Frontal cortex (tissue), 4 donors: ENCODE results near the gene PDIA6. TPM values are rescaled to one million over a fixed set of nuclear protein-coding genes. Genes with fewer than 3 reads are reported as not detected.
"Not testable (repeated sequence)": the region's sequence is repeated elsewhere in the genome, so short reads cannot be mapped to it uniquely, and the experiment has no call there.

Experiments
- DNase-seq, 2 donors: peaks; one replicate each; pipeline ENCODE4 v3.0.0; 2012; ENCODE audit warnings: low spot score in 2 of 2
- FAIRE-seq: peaks from 2 replicates; lab custom pipeline; 2012; peaks lifted over from hg19 to GRCh38; lab: Jason Lieb, UNC
- total RNA-seq: library from RNA; depleted of rRNA; stranded (reverse); fragments of >200 nt; gene quantifications from one replicate; pipeline ENCODE4 v1.2.3, GENCODE V29; 2014
- donor health status: control.
- donor health status: control.
- donor health status: control.

PDIA6 gene
- total RNA-seq, 1 donor from 2014 or later = 124 TPM

DNA sequence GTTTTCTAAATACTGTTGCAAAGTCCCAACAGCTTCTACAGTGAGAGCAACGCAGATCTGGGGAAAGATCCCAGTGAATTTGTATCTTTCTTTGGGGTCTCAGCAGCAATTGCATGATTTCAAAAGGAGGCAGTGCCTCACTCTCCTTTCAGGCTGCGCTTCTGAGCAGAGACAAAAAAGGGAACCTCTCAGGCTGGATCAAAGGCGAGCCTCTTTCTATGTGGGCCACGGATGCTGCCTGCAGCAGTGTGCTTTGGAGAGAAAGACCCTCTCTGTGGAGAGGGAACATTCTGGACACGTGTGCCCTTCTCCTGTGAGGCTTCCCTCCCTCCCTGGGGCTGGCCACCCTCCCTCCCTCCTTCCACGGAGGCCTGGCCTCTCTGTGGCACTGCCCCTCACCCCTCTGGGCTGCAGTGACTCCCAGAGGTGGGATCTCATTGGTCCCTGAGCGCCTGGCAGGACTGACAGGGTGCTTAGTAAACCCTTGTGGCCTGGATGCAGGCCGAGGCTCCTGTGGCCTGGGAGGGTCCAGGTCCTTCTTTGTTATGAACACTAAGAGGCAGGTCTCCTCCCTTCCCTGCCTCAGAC, 21.6 kb upstream of the PDIA6 start:
- no peak for FAIRE-seq
- DNase-seq = no peak

DNA sequence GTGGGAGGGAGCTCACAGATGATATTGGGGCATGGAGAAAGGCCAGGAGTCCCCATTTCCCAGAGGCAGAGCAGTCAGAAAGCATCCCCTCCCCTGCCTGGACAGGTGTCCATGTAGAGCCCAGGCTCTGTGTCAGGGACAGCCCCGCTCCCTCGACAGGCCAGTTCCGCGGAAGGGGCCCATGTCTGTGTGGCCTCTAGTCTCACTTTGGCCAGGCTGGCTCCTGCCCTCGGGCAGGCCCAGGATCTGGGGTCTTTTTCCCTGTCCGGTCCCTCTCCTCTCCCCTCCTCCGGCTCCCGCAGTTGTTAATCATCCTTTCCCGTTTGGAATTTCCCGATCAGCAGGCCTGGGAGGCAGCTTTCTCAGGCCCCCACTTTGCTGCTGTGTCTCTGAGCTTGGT, 20.4 kb upstream of the PDIA6 start:
- no peak for DNase-seq
- FAIRE-seq = no peak

DNA sequence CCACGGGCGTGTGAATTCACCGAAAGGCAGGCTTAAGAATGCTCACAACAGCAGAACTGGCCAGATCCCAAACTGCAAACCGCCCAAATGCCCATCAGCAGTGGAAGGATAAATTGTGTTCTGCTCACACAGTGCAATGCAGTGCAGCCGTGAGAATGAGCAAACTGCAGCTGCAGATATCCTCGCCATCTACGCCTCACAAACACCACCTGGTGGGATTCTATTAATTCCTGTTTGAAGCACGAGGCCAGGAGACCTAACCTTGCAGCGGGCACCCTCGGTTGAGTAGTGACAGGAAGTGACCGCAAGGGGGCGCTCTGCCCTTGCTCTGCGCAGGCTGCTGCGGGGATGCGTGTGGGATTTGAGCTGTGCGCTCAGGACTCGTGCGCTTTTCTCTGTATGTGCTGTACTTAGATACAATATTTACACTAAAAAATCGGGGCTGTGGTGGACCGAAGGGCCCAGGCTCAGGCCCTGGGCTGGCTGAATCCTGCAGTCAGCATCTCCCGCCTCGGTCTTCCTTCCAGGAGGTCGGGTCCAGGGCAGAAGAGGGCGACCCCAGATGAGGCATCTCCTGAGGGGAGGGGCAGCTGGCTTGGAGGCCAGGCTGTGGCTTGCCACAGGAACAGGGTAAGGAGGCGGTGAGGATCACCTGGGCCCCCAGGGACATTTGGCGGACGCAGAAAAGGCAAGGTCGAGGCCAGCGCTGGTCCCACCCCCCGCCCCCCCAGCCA, 19.8 kb upstream of the PDIA6 start:
- no peak for FAIRE-seq

DNA sequence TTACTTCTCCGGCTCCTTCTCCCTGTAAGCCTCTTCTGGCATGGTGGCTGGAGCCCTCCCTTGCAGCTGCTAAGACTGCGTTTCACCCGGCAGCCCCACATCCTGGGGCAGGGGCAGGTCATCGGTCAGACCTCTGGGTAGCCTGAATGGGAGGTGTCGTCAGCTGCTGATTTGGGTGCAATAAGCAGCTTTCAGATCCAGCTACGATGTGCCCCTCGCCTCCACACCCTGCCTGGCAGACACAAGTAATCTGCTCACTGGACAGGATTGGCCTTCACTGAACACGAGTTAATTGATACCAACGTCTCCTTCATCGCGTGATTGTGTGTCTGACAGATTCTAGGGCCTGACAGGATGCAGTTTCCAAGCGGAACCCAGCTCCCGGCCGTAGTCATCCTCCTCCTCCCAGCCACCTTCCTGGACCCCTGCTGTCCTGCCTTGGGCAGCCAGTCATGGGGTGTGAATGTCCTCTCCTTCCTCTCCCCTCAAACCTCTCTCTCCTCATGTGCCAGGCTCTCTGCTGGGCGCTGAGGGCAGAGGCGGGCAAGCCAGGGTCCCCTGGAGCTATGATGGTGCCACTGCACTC, 18.9 kb upstream of the PDIA6 start:
- no peak for FAIRE-seq

More for the DNA sequence above, 19.8 kb upstream of the PDIA6 start:
- DNase-seq = peak; percentile 72 to 85

DNA sequence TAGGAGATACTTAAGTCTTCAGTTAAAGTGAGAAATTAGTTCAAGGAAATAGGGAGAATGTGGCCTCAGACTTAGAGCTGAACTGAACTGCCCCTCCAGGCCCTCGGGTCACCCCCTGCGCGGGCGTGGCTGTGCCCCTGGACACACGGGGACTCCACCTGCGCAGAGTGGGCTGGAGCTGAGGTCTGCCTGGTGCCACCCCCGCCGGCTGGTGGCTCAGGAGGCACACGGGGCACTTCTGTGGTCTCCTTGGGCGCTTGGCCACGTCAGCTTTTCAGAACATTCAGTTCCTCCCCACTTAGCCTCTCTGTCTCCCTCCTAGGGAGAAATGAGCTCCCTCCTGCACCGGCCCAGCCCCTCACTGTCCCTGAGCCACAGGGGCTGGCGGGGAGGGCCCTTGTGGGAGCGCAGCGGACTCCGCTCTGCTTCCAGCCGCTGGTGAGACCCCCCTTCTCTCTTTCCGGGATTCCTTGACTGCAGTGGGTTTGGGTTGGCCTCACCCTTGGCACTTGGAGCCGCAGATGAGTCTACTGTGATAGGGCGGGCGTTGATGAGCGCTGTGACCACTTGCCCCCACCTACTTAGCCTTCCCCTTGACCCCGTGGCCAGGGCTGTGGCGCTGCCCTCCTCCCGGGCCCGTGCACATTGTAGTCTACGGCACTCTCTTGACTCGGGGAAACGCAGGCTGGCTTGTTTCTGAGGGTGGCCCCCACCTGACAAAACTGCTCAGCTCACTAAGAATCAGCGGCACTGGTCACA, 18.2 kb upstream of the PDIA6 start:
- no peak for DNase-seq
- FAIRE-seq = no peak

More for the DNA sequence above, 18.9 kb upstream of the PDIA6 start:
- DNase-seq = no peak

DNA sequence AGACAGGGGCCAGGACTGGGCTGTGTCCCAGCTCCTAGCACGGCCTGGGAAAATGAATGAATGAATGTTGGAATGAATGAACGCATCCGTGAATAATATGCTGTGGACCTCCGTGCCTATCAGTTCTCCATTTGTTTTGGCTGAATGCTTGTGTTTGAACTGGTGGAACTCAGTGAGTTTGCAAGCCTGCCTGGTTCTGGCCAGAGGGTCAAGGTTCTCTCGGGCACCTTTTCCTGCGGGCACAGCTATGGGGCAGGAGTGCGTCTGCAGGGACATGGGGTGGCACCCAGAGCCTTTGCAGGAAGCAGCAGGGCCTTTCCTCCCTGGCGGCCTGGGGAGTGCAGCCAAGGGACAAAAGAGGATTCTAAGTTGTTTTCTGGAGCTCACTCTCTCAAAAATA, 17.6 kb upstream of the PDIA6 start:
- DNase-seq = no peak
- no peak for FAIRE-seq

DNA sequence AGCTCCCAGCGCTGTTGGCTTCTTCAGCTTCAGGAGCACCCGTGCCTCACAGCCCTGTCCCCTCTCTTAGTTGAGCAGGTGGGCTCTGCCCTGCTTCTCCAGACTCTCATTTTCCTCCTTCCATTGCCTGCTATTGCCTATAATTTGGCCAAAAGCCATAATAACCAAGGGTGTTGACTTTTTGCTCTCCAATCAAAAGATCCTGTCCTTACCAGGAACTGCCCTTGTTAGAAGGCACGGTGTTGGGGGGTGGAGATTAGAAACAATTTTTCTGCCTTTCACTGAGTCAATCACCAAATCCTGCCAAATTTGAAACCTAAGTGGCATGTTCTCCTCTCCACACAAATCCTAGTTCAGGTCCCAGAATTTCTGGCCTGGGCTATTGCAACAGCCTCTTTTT, 16.7 kb upstream of the PDIA6 start:
- no peak for FAIRE-seq
- DNase-seq = no peak

DNA sequence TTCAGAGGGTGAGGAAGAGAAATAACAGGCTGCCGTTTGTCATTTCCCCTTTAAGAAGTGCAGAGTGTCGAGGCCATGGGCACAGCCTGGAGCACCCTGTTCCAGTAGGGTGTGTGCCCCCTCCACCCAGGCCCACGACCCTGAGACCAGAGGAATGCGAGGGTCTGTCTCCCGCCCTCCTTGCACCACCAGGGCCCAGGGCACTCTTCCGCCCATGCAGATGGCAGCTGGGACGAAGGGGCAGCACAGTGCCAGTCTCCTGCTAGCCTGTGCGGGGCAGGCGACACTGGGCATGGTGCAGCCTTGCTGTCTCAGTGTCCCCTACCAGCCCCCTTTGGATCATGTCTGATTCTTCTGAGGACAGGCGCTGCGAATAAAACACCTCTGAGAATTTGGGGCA, 15.8 kb upstream of the PDIA6 start:
- FAIRE-seq (no peak), DNase-seq (no peak)

DNA sequence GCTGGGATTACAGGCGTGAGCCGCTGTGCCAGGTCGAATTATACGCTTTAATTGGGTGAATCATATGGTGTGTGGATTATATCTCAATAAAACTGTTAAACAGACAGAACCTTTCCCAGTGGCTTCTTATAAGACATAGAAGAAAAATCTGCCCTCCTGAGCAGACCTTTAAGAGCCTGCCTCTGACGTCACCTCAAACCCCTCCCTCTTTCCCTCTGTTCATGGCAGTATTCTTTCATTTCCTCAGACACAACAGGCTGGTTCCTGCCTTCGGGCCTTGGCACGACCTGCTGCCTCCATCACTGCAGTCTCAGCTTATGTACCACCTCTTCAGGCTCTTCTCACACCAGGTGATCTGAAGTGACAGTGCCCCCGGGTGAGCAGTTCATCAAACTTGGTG, 14.0 kb upstream of the PDIA6 start:
- FAIRE-seq = no peak

DNA sequence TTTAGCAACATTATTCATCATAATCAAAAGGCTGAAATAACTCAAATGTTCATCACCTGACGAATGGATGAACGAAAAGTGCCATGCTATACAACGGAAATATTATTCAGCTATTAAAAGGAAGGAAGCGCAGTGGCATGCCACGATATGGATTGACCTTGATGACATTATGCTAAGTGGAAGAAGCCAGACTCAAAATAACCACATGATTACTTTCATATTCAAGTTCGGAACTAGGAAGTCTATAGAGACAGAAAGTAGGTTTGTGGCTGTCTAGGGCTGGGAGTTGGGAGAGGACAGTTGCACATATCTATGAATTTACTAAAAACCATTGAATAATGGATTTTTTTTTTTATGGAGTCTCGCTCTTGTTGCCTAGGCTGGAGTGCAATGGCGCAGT, 13.4 kb upstream of the PDIA6 start:
- FAIRE-seq = no peak
- no peak for DNase-seq

More for the DNA sequence above, 14.0 kb upstream of the PDIA6 start:
- no peak for DNase-seq

DNA sequence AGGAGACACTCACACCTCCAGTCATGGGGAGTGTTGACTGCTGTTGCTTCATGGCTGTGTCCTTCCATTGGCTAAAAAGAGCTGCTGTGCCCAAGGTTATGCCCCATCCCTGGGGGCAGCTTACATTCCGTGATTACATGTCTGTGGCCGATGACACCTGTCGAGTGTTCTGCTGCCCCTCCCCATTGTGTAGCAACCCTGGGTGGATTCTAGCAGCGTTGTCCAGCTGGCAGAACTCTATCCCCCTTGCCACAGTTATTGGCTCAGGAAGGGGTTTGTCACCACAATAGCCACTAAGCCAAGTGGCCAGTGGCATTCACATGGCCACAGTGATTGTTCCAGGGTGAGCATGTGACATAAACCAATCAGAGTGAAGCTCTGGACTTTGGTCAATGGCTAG, 11.6 kb upstream of the PDIA6 start:
- FAIRE-seq (no peak), DNase-seq (no peak)

DNA sequence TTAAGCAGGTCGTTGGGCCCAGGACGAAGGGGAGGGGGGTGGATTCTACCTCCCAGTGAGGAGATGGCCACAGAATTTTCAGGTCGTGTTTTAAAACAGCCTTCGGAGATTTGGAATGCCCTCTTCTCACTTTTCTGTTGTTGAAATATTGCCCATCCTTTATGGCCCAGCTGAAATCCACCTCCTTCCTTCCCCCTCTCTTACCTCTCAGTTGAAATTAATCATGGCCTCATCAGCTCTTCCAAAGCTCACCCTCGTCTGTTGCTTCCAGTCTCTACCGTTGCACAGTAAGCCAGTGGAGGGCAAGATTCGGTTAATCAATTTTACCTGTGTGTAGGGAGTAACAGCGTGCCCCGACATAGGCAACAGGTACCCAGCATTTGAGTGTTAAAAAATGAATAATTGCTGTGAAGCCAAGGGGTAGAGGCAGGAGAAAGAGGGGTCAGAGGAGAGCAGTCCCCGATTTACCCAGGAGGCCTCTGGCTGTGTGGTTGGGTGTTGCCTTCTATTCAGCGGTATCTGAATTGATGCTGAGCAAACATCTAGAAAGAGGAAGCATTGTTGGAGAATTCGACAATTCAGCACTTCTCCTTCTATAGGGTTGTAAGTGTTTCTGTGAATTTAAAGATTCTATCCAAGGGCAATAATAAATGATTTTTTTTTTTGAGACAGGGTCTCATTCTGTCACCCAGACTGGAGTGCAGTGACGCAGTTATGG, 8.6 kb upstream of the PDIA6 start:
- DNase-seq (no peak), FAIRE-seq (no peak)

DNA sequence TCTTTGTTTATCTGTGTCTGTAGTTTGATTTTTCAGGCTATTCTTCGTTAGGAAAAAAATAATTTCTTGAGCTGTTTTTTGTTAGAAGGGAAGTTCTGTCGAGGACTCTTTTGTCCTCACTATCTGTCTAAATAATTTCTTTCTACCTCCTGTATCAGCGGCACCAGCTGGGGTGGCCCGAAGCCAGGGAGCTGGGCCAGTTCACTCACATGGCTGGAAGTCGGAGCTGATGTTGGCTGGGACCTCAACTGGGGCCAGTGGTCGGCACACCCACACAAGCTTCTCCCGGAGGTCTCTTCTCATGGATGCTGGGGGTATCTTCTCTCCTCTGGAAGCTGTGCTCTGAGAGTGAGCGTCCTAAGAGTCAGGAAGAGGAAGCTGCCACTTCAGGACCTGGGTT, 8.0 kb upstream of the PDIA6 start:
- no peak for DNase-seq
- FAIRE-seq = no peak

DNA sequence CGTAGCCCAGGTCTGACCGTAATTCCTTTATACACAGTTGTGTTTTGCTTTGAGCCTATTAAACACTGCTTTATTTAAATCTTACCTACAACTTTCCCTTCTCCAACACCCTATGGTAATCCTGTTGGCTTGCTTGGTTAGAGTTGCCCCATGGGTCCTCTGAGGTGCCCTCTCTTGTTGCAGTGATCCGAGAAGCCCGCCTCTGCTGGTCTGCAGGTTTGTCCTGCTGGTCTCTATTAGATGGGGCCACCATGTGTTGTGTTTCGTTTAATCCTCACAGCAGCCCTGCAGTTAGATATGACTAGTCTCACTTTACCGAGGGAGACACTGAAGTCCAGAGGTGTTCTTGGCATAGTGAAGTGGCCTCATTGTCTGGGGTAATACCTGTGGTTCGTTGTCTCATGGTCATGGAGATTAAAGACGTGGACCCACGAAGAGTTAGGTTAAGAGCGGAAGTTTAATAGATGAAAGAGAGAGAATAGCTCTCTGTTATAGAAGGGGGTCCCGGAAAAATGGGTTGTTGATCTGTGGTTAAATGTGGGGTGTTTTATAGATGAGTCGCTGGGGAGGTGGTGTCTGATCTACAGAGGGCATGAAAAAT, 7.2 kb upstream of the PDIA6 start:
- DNase-seq (no peak), FAIRE-seq (no peak)

DNA sequence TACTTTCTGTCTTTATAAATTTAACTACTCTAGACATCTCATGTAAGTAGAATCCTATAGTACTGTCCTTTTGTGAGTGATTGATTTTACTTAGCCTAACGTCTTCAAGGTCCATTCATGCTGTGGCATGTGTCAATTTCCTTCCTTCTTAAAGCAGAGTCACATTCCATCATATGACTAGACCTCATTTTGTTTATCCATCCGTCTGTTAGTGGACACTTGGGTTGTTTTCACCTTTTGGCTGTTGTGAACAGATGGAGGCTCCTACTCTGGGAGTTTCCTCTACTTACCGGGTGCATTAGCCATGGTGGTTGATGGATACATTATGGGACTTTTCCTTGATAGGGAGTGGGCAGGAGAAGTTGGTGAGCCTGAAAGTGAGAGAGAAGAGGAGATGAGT, 6.4 kb upstream of the PDIA6 start:
- FAIRE-seq = no peak
- no peak for DNase-seq

DNA sequence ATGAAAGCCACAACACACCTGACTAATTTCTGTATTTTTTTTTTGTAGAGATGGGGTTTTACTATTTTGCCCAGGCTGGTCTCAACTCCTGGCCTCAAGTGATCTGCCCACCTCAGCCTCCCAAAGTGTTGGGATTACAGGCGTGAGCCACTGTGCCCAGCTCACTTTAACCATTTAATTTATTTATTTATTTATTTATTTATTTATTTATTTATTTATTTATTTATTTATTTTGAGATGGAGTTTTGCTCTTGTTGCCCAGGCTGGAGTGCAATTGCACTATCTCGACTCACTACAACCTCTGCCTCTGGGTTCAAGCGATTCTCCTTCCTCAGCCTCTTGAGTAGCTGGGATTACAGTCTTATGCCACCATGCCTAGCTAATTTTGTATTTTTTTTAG, 5.7 kb upstream of the PDIA6 start:
- not testable (repeated sequence) for FAIRE-seq, DNase-seq

DNA sequence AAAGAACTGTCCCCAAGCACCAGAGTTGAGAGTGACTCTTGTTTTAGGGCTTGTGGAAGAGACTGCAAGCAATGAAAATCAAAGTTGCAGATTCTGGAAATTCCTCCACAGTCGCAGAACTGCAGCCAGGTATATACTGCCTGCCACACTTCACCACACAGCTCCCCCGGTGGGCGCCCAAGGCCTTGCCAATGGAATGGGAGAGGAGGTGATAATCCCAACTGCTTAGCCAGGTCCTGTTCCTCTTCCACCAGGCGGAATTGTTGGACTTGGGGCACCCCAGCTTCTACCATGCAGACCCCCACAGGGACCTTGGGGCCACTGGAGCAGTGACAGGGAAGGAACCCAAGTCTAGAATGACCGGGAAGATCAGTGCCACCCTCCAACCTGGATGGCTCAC, 4.8 kb upstream of the PDIA6 start:
- no peak for DNase-seq
- no peak for FAIRE-seq

DNA sequence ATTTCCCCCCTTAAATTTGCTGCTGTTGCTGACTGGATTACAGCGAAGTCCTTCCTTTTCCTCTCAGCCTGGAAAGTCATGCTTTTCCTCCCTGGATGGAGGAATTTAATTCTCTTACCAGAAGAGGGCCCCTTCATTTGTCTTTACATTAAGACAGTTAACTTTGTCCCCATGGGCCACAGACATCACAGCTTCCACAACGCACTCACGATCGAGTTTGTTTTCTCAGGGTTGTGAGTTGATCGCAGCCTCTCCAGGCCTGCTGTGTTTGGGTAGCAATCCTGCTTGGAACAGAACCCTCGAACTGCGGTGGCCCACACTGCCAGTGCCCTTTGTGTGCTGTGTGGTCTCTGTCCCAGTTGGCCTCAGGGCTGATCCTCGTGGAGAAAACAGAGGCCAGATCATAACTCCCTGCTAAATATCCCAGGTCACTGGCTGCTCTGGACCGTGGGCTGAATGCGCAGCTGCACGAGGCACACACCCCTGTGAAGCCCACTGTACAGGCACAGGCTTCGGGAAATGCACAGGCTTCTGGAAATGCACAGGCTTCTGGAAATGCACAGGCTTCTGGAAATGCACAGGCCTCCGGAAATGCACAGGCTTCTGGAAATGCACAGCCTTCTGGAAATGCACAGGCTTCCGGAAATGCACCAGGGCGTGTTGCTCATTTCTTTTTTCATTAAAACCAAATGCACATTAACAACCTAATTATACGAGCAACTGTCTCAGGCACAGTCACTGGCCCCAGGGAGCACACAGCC, 2.2 kb upstream of the PDIA6 start:
- FAIRE-seq (no peak), DNase-seq (no peak)

DNA sequence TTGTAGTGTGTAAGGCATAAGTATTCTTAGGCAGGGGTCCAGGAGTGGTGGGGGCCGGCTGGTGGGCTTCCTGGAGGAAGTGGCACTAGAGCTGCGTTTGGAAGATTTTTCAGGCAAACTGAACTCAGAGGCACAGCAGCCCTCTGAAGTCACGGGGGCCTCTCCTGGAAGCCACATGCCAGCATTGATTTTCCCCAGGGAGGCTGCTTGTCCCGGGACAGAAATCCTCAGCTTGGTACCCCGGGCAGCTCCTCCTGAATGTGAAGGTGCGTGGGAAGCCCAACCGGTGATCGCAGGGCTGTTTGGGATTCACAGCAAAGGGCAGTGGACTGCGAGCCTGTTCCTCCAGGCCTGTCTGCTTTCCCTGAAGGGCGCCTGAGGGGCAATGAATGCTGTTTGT, 1.6 kb upstream of the PDIA6 start:
- no peak for DNase-seq
- no peak for FAIRE-seq
